Mononuclear cell (primary cell): ENCODE measurements around the gene SPSB3. TPM values are rescaled to one million over a fixed set of nuclear protein-coding genes. Genes with fewer than 3 reads are reported as not detected.
"Not testable (repeated sequence)": the region's sequence is repeated elsewhere in the genome, so short reads cannot be mapped to it uniquely, and the experiment has no call there.

Experiments
- H3K27me3 ChIP-seq: 2 replicates; pipeline ENCODE4 v1.6.0; 2011; ENCODE audit warnings: low read length, control low read depth; ENCODE audit not compliant: insufficient read depth
- H3K4me1 ChIP-seq: 2 replicates; pipeline ENCODE4 v1.5.1; 2011; ENCODE audit warnings: mild to moderate bottlenecking, low read length, control low read depth; ENCODE audit not compliant: insufficient read depth
- H3K4me3 ChIP-seq: 2 replicates; pipeline ENCODE4 v1.5.1; 2011; ENCODE audit warnings: mild to moderate bottlenecking, low read length, moderate library complexity
- H3K9me3 ChIP-seq: 2 replicates; pipeline ENCODE4 v1.5.1; 2011; ENCODE audit warnings: low read depth, mild to moderate bottlenecking, control low read depth, low read length
- total RNA-seq: library from RNA; depleted of rRNA; stranded (reverse); fragments of >200 nt; gene quantifications from one replicate; pipeline ENCODE4 v1.2.3, GENCODE V29; 2012

Gene SPSB3
- total RNA-seq, 1 donor: 40.0 TPM

- no peaks in the 10 kb centered on the region for H3K4me1 ChIP-seq
- H3K4me3 ChIP-seq: no peak overlapping the region
- H3K9me3 ChIP-seq: no peaks in the 10 kb centered on the region
- H3K27me3 ChIP-seq: no peaks in the 10 kb centered on the region
These were observed 41.4 kb downstream of the SPSB3 start for GRCh38 chr16:1740781-1741490.

GRCh38 chr16:1740234-1740633, 42.1 kb downstream of the SPSB3 start:
- no peaks in the 10 kb centered on the region for H3K4me1 ChIP-seq
- no peak overlapping the region for H3K4me3 ChIP-seq
- H3K27me3 ChIP-seq: no peaks in the 10 kb centered on the region
- H3K9me3 ChIP-seq: no peaks in the 10 kb centered on the region

DNA sequence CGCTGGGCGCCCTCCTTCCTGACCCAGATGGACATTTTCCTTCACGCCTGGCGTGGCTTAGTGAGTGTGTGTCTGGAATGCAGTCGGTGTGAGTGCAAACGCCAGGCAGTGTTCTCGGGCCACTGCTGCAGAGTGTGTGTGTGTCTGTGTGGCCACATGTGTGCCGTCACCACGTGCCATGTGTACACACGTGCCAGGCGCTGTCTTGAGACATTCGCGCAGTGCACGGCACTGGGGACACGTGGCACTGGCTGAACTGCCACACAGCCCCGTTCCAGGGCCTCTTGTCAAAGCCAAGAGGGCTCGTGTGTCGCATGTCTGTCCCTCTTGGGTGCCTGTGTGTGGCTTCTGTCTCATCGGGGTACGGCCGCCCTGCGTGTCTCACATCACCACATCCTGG, 47.6 kb downstream of the SPSB3 start:
- Histone ChIP-seq H3K4me3 (no peak overlapping the region), H3K27me3 (no peaks in the 10 kb centered on the region), H3K9me3 (no peaks in the 10 kb centered on the region), H3K4me1 (peaks cover 9% of the 10 kb centered on the region)

DNA sequence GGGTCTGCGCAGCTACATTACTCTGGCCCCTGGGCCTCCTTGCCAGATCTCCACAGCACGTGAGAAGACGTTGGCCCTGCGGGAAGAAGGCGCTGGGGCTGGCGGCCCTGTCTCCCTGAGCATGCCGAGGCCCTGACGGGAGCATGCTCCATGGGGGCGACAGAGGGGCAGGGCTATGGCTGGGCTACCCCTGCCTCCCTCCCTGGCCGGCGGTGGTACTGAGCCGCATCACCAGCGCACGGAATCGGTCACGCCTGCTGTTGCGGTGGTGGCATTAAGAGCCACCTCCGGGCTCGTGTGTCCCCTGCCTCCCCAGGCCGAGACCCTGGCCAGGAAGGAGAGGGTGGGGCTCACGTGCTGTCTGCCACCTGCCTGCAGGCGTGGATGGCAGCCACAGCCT, 48.2 kb downstream of the SPSB3 start:
- Histone ChIP-seq H3K27me3 (no peaks in the 10 kb centered on the region), H3K9me3 (no peaks in the 10 kb centered on the region), H3K4me3 (no peak overlapping the region), H3K4me1 (peaks cover 9% of the 10 kb centered on the region)

DNA sequence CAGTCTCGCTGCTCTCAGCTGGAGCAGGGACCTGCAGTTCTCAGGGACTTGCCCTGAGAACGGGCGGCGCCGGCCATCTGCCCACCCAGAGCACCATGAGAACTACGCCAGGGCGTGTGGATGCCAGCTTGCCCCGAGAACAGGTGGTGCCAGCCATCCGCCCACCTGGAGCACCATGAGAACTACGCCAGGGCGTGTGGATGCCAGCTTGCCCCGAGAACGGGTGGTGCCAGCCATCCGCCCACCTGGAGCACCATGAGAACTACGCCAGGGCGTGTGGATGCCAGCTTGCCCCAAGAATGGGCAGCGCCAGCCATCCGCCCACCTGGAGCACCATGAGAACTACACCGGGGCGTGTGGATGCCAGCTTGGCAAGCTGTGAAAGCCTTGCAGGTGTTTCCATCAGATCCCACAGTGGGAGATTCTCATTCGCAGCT, 49.8 kb downstream of the SPSB3 start:
- not testable (repeated sequence) for H3K4me3 ChIP-seq, H3K9me3 ChIP-seq, H3K27me3 ChIP-seq, H3K4me1 ChIP-seq

GRCh38 chr16:1732071-1732470, 50.3 kb downstream of the SPSB3 start:
- peaks cover 9% of the 10 kb centered on the region for H3K4me1 ChIP-seq
- no peaks in the 10 kb centered on the region for H3K9me3 ChIP-seq
- H3K27me3 ChIP-seq: no peaks in the 10 kb centered on the region
- no peak overlapping the region for H3K4me3 ChIP-seq

- H3K27me3 ChIP-seq: no peaks in the 10 kb centered on the region
- H3K4me1 ChIP-seq: peaks cover 9% of the 10 kb centered on the region
- H3K4me3 ChIP-seq: no peak overlapping the region
- no peaks in the 10 kb centered on the region for H3K9me3 ChIP-seq
These were observed 50.8 kb downstream of the SPSB3 start for GRCh38 chr16:1731603-1732002.

- no peaks in the 10 kb centered on the region for H3K27me3 ChIP-seq
- H3K4me3 ChIP-seq: no peak overlapping the region
- peaks cover 9% of the 10 kb centered on the region for H3K4me1 ChIP-seq
- no peaks in the 10 kb centered on the region for H3K9me3 ChIP-seq
These were observed 51.3 kb downstream of the SPSB3 start for GRCh38 chr16:1731073-1731472.

DNA sequence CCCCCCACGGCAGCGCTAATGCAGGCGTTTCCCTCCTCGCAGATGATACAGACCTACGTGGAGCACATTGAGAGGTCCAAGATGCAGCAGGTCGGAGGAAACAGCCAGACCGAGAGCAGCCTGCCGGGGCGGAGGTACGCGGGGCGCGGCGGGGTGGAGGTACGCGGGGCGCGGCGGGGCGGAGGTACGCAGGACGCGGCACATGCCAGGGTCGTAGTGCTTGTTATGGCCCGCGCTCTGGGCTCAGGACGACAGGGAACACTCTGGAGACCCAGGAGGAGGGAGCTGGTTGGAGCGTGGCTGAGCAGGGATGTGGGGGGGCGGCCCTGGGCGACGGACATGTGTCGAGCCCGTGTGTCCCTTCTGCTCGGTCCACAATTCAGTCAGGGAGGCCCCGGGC, 52.9 kb downstream of the SPSB3 start:
- H3K4me1 ChIP-seq: peaks cover 9% of the 10 kb centered on the region
- no peaks in the 10 kb centered on the region for H3K27me3 ChIP-seq
- no peak overlapping the region for H3K4me3 ChIP-seq
- H3K9me3 ChIP-seq: no peaks in the 10 kb centered on the region

GRCh38 chr16:1729026-1729425, 53.3 kb downstream of the SPSB3 start:
- H3K4me3 ChIP-seq: no peak overlapping the region
- H3K4me1 ChIP-seq: peaks cover 12% of the 10 kb centered on the region
- no peaks in the 10 kb centered on the region for H3K9me3 ChIP-seq
- no peaks in the 10 kb centered on the region for H3K27me3 ChIP-seq

DNA sequence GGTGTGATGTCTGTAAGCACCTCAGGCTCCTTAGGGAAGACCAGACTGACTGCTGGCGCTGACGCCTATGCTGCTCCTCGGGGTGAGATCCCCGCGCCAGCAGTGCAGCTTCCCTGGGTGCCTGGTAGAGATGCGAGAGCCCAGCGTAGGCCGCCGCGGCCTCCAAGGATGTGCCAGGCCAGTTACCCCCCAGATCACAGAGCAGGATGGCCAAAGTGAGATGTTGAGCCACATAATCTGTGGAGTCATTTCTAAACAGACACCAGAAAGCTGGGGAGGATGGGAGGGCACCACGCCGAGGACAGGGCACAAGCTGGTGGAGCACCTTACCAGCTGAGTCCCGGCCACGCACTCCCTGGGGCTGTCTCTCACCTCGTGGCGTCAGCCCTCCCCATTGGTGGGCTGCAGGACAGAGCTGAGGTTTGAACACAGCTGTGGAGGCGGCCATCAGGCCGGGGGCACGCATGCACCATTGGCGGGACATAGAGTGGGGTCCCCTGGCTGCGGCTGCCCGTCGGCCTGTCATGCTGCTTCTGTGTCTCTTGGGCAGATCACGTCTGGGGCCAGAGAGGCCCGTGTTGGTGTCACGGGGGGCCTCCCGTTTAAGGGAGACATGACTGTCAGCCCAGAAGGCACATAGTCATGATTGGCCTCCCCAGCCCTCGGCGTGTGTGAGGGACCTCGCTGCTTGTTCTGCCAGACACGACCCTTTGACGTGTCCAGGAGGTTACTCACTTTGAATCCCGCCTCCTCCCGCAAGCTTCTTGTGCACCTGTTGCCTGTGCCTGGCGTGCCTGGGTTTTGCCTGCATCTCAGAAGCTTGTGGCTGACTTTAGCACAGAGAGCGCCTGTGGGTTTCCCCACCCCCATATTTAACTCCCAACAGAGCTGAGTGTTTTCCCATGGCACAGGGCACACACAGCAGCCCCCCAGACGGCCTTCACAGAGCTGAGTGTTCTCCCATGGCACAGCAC, 54.4 kb downstream of the SPSB3 start:
- H3K27me3 ChIP-seq: no peaks in the 10 kb centered on the region
- no peak overlapping the region for H3K4me3 ChIP-seq

More for the DNA sequence above, 54.4 kb downstream of the SPSB3 start:
- H3K9me3 ChIP-seq: no peaks in the 10 kb centered on the region
- peaks cover 23% of the 10 kb centered on the region for H3K4me1 ChIP-seq

Other genes starting within 250 kb of the SPSB3 start
- gene TMEM204, start 248.9 kb downstream of the SPSB3 start, total RNA-seq: 12.6 TPM
- gene IFT140, start 170.5 kb downstream of the SPSB3 start, total RNA-seq: 2.3 TPM
- gene CRAMP1, start 170.2 kb downstream of the SPSB3 start, total RNA-seq: 11.2 TPM
- gene JPT2, start 104.3 kb downstream of the SPSB3 start, total RNA-seq: 2.5 TPM
- gene MAPK8IP3, start 76.4 kb downstream of the SPSB3 start, total RNA-seq: 135 TPM
- 17.6 TPM for gene NME3, start 11.0 kb downstream of the SPSB3 start, total RNA-seq
- 13.3 TPM for gene EME2, start 9.8 kb downstream of the SPSB3 start, total RNA-seq
- gene MRPS34, start 9.4 kb downstream of the SPSB3 start, total RNA-seq: 17.1 TPM
- gene NUBP2, start 389 bp upstream of the SPSB3 start, total RNA-seq: 26.2 TPM
- 0.63 TPM for gene IGFALS, start 11.1 kb upstream of the SPSB3 start, total RNA-seq
- 14.3 TPM for gene HAGH, start 44.3 kb upstream of the SPSB3 start, total RNA-seq
- 7.0 TPM for gene FAHD1, start 44.6 kb upstream of the SPSB3 start, total RNA-seq
- not detected for gene MEIOB, start 89.6 kb upstream of the SPSB3 start, total RNA-seq
- gene HS3ST6, start 135.8 kb upstream of the SPSB3 start, total RNA-seq: not detected
- 5.8 TPM for gene MSRB1, start 160.6 kb upstream of the SPSB3 start, total RNA-seq
- not detected for gene RPL3L, start 172.1 kb upstream of the SPSB3 start, total RNA-seq
- gene NDUFB10, start 177.0 kb upstream of the SPSB3 start, total RNA-seq: 57.1 TPM
- 2,256 TPM for gene RPS2, start 182.3 kb upstream of the SPSB3 start, total RNA-seq
- not detected for gene RNF151, start 184.3 kb upstream of the SPSB3 start, total RNA-seq
- gene TBL3, start 189.5 kb upstream of the SPSB3 start, total RNA-seq: 6.4 TPM
- gene NOXO1, start 198.9 kb upstream of the SPSB3 start, total RNA-seq: not detected
- gene GFER, start 201.6 kb upstream of the SPSB3 start, total RNA-seq: 9.0 TPM
- gene SYNGR3, start 207.4 kb upstream of the SPSB3 start, total RNA-seq: 2.9 TPM
- 18.6 TPM for gene ZNF598, start 227.2 kb upstream of the SPSB3 start, total RNA-seq
- gene NPW, start 237.2 kb upstream of the SPSB3 start, total RNA-seq: not detected
- 0.84 TPM for gene NHERF2, start 244.3 kb upstream of the SPSB3 start, total RNA-seq